ENCODE results near the gene GPR55.

GRCh38 chr2:230969659-230970015, 44.6 kb upstream of the GPR55 start:
- TF ChIP-seq CHD1 (IDR thresholded peaks at IDR 0.05; ENCODE audit: low read depth, low read length) (no peak), GTF2F1 (IDR thresholded peaks at IDR 0.05; ENCODE audit: borderline replicate concordance, low read depth, low read length) (no peak), SP1 (IDR thresholded peaks at IDR 0.05; ENCODE audit: low read depth, low read length) (no peak)

All from H1 (cell line).